ENCODE results near the gene BTNL2.

The BTNL2 gene

GRCh38 chr6:32406857-32407256, at the start of gene BTNL2:
TSS of gene BTNL2 (minus strand) at chr6:32407181. CDS start at chr6:32407123, 58 bp downstream.
- CTCF ChIA-PET, result interaction anchor here (0.8 kb wide), 1 partner anchor 13 kb away, joined by 4 read pairs; no protein-coding TSS in a partner anchor

GRCh38 chr6:32449088-32449736, 42.2 kb upstream of the BTNL2 start:
- POLR2A ChIA-PET, result no interaction called here
- DNase-seq (ENCODE audit: extremely low spot score), result no peak
- TF ChIP-seq HDGF (IDR thresholded peaks at IDR 0.05; ENCODE audit: borderline replicate concordance) (no peak), TARDBP (IDR thresholded peaks at IDR 0.05) (no peak), LEF1 (IDR thresholded peaks at IDR 0.05; ENCODE audit: borderline replicate concordance) (no peak), SP1 (IDR thresholded peaks at IDR 0.05) (no peak), FOXA1 (IDR thresholded peaks at IDR 0.05) (no peak), SUZ12 (IDR thresholded peaks at IDR 0.05) (no peak), NFRKB (IDR thresholded peaks at IDR 0.05) (no peak), FOXK2 (IDR thresholded peaks at IDR 0.05) (no peak)
- CTCF ChIA-PET, result no interaction called here

More at GRCh38 chr6:32406857-32407256, at the start of gene BTNL2:
- TF ChIP-seq L3MBTL2 (conservative IDR thresholded peaks at IDR 0.05) (no peak), TARDBP (IDR thresholded peaks at IDR 0.05) (no peak), NFRKB (IDR thresholded peaks at IDR 0.05) (no peak), ELF4 (IDR thresholded peaks at IDR 0.05) (no peak), FOXK2 (IDR thresholded peaks at IDR 0.05) (no peak), FOXA1 (IDR thresholded peaks at IDR 0.05) (no peak)
- POLR2A ChIA-PET, result no interaction called here
- DNase-seq (ENCODE audit: extremely low spot score), result no peak

- CTCF ChIA-PET, result interaction anchor here (1.7 kb wide), 1 partner anchor 174 kb away, joined by 5 read pairs; no protein-coding TSS in a partner anchor
- DNase-seq (ENCODE audit: extremely low spot score), result no peak
- TF ChIP-seq CTBP1 (IDR thresholded peaks at IDR 0.05; ENCODE audit: borderline replicate concordance) (no peak), PKNOX1 (IDR thresholded peaks at IDR 0.05) (no peak), NFRKB (IDR thresholded peaks at IDR 0.05) (no peak), SP1 (IDR thresholded peaks at IDR 0.05) (no peak), ELF4 (IDR thresholded peaks at IDR 0.05) (no peak), ARNT (IDR thresholded peaks at IDR 0.05) (no peak)
- POLR2A ChIA-PET, result no interaction called here
Observed at GRCh38 chr6:32447932-32448331, 41.0 kb upstream of the BTNL2 start.

GRCh38 chr6:32445321-32445854, 38.4 kb upstream of the BTNL2 start:
- CTCF ChIA-PET, result interaction anchor here (0.7 kb wide), 1 partner anchor 32 kb away, joined by 5 read pairs; no protein-coding TSS in a partner anchor
- TF ChIP-seq TARDBP (IDR thresholded peaks at IDR 0.05) (no peak), CTBP1 (IDR thresholded peaks at IDR 0.05; ENCODE audit: borderline replicate concordance) (no peak), FOXA1 (IDR thresholded peaks at IDR 0.05) (no peak), HDGF (IDR thresholded peaks at IDR 0.05; ENCODE audit: borderline replicate concordance) (no peak), ELF4 (IDR thresholded peaks at IDR 0.05) (no peak), SUZ12 (IDR thresholded peaks at IDR 0.05) (no peak), PKNOX1 (IDR thresholded peaks at IDR 0.05) (no peak)
- POLR2A ChIA-PET, result no interaction called here
- no peak for DNase-seq (ENCODE audit: extremely low spot score)

- TF ChIP-seq HDGF (IDR thresholded peaks at IDR 0.05; ENCODE audit: borderline replicate concordance) (no peak), TARDBP (IDR thresholded peaks at IDR 0.05) (no peak), FOXA1 (IDR thresholded peaks at IDR 0.05) (no peak), FOXM1 (IDR thresholded peaks at IDR 0.05; ENCODE audit: borderline replicate concordance) (no peak), SP1 (IDR thresholded peaks at IDR 0.05) (no peak), ELF4 (IDR thresholded peaks at IDR 0.05) (no peak), CTBP1 (IDR thresholded peaks at IDR 0.05; ENCODE audit: borderline replicate concordance) (no peak), FOXK2 (IDR thresholded peaks at IDR 0.05) (no peak)
- no peak for DNase-seq (ENCODE audit: extremely low spot score)
- ChIA-PET CTCF (no interaction called here), POLR2A (no interaction called here)
Observed at GRCh38 chr6:32444433-32444832, 37.5 kb upstream of the BTNL2 start.

GRCh38 chr6:32442977-32443552, 36.1 kb upstream of the BTNL2 start:
- ChIA-PET POLR2A (no interaction called here), CTCF (no interaction called here)
- DNase-seq (ENCODE audit: extremely low spot score), result no peak
- TF ChIP-seq SP1 (IDR thresholded peaks at IDR 0.05), result no peak

- TF ChIP-seq FOXK2 (IDR thresholded peaks at IDR 0.05) (no peak), LEF1 (IDR thresholded peaks at IDR 0.05; ENCODE audit: borderline replicate concordance) (no peak), PKNOX1 (IDR thresholded peaks at IDR 0.05) (no peak), L3MBTL2 (conservative IDR thresholded peaks at IDR 0.05) (no peak), FOXA1 (IDR thresholded peaks at IDR 0.05) (no peak), ZNF384 (IDR thresholded peaks at IDR 0.05) (no peak), SP1 (IDR thresholded peaks at IDR 0.05) (no peak), FOXM1 (IDR thresholded peaks at IDR 0.05; ENCODE audit: borderline replicate concordance) (no peak), CTBP1 (IDR thresholded peaks at IDR 0.05; ENCODE audit: borderline replicate concordance) (no peak), ELF4 (IDR thresholded peaks at IDR 0.05) (no peak), NFRKB (IDR thresholded peaks at IDR 0.05) (no peak), TARDBP (IDR thresholded peaks at IDR 0.05) (no peak), SUZ12 (IDR thresholded peaks at IDR 0.05) (no peak), HDGF (IDR thresholded peaks at IDR 0.05; ENCODE audit: borderline replicate concordance) (no peak), BHLHE40 (IDR thresholded peaks at IDR 0.05; ENCODE audit: borderline replicate concordance) (no peak), ARNT (IDR thresholded peaks at IDR 0.05) (no peak)
- POLR2A ChIA-PET, result no interaction called here
- no peak for DNase-seq (ENCODE audit: extremely low spot score)
- CTCF ChIA-PET, result no interaction called here
Observed at GRCh38 chr6:32442243-32442667, 35.3 kb upstream of the BTNL2 start.
